ENCODE results near the gene WWC1.
"Not testable (repeated sequence)": the region's sequence is repeated elsewhere in the genome, so short reads cannot be mapped to it uniquely, and the experiment has no call there.

WWC1 gene

DNA sequence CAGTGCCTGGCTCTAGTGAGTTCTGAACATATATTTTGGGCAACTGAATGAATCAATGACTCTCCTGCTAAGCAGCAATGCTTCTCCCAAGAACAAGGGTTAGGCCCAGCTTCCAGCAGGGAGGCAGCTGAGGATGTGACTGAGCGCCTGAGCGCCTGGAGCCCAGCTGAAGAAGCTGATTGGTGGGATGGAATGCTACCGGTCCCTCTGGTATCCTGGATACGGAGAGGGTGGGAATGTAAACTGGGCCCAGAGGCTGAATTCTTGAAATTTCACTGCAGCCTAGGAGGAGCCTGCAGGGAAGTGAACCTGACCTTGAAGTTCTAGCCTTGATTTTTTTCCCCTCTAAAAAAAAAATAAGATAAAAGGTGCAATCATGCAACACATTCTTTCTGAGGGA is 43.2 kb downstream of the WWC1 start:
- no peak for DNase-seq (ENCODE audit: low read depth)

- no peak for DNase-seq (ENCODE audit: low read depth)
Observed at GRCh38 chr5:168337361-168337760, 45.9 kb downstream of the WWC1 start.

DNA sequence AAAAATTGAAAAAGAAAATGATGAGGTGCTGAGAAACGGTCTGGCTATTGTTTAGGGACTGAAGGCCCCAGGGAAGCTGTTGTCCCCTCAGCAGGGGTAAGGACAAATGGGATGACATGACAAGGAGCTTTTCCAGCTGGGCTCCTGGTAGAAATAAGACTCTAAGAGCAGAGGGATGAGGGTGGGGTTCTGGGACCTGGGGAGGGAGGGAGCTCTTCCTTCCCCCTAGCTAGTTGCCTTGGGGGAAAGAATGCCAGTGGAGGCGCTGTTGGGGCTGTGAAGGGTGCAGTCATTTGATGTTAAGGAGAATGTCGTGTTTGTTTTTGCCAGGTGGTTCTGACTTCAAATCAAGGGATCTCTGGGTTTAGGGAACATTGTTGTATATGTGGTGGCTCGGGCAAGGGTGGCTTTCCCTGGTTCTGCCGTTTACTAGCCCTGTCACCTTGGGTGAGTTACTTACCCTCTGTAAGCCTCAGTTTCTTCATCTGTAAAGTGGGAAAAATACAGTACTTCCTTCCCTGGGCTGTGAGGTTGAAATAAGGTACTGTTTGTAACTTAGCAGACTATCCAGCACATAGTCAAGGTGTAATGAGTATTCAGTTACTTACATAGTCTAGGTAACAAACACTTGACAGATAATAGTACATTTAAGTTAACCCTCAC is 47.8 kb downstream of the WWC1 start:
- no peak for DNase-seq (ENCODE audit: low read depth)

DNA sequence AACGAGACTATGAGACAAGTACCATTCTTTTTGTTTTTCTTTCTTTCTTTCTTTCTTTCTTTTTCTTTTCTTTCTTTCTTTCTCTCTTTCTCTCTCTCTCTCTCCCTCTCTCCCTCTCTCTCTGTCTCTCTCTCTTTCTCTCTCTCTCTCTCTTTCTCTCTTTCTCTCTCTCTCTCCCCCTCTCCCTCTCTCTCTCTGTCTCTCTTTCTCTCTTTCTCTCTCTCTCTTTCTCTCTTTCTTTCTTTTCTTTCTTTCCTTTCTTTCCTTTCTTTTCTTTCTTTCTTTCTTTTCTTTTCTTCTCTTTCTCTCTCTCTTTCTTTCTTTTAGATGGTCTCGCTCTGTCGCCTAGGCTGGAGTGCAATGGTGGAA is 48.3 kb downstream of the WWC1 start:
- DNase-seq (ENCODE audit: low read depth) = not testable (repeated sequence)

DNA sequence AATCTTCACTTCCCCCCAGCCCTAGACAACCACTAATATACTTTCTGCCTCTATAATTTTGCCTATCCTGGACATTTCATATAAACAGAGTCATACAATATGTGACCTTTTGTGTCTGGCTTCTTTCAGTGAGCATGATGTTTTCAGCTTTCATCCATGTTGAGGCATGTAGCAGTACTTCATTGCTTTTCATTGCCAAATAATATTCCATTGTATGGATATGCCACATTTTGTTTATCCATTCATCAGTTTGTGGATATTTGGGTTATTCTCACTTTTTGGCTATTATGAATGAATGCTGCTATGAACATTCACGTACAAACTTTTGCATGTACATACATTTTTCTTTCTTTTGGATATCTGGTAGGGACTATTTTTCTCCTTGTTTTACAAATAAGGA is 49.0 kb downstream of the WWC1 start:
- no peak for DNase-seq (ENCODE audit: low read depth)

DNA sequence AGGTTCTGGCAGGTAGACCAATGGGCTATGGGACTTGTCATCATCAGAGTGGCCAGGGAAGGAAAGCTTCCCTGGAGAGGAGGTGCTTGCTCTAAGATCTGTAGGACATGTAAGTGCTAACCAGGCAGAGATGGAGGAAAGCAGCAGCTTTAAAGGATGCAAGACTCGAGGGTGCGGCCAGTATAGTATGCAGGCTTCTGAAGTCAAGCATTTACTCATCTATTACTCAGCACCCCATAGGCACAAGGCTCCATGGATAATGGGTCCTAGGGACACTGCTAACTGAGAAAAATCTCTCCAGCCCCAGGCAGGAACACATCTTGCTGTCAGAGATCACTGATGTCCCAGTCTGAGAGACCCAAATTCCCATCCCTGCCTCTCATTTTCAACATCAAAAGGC is 49.7 kb downstream of the WWC1 start:
- DNase-seq (ENCODE audit: low read depth) = no peak

GRCh38 chr5:168342151-168342825 is 50.8 kb downstream of the WWC1 start:
- DNase-seq (ENCODE audit: low read depth) = no peak

- no peak for DNase-seq (ENCODE audit: low read depth)
Observed at GRCh38 chr5:168342985-168343384, 51.5 kb downstream of the WWC1 start.

- DNase-seq (ENCODE audit: low read depth) = no peak
Observed at GRCh38 chr5:168346417-168346816, 55.0 kb downstream of the WWC1 start.

DNA sequence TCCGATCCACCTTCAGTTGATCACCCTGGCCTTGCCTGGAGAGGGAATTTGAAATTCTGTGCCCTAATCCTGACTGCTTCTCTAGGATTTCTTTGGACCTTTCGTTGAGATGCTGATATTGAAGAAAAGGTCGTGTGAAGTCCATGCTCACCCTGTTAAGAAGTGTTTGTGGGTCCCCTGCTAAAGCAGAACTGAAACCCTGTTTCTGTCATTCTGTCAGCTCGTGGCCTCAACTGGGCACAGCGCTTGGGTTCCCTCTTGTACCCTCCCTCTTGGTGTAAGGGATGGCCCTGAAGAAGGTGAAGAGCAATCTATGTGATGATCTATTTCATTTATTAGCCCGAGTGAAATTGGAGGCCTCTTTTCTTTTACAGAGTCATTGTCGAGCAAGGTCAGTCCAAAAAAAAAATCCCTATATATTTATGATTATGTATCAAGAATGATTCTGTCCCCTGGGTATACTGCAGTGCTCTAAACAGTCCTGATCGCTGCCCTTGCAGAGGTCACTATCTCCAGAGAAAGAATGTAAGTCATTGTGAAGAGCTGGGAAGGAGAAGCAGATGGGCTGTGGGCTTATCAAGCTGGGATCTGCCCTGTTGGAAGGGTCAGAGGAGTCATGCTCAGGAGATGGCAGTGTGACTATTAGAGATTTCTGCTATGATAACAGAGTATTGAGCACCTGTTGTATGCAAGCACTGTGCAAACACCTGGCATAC is 56.1 kb downstream of the WWC1 start:
- no peak for DNase-seq (ENCODE audit: low read depth)

GRCh38 chr5:168348084-168348414 is 56.6 kb downstream of the WWC1 start:
- DNase-seq (ENCODE audit: low read depth) = no peak

- DNase-seq (ENCODE audit: low read depth) = no peak
Observed at GRCh38 chr5:168350315-168350714, 58.9 kb downstream of the WWC1 start.

DNA sequence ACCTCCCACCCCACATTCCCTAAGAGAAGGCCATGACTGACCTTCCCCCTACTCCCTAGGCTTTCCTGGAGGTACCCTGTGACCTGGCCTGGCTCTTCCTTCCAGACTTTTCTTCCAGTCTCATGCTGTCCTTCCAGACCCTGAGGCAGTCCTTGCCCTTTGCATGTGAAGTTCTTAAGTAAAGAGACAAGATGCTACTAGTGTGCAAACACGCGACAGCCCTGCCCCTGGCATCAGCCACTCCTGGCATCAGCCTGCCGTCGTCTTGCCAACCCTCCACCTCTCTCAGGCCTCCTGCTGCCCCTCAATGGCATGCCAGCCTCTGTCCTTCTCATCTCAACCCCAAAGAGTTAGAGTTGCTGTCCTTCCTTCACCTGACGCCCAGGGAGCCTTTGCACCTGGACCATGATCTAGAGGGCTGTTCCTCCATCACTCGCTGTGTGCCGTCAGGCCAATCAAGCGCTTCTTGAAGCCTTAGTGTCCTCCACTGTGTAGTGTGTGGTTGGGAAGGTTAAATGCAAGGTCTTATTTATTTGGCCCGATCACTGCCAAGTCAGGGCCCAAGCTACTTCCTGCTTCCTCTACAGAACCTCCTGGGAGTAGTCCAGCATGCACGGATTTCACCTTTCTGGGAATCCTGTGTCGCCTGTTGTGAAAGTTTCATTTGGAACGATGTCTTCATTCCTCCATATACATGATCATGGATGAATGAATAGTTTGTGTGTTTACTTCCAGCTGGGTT is 61.9 kb downstream of the WWC1 start:
- DNase-seq (ENCODE audit: low read depth) = no peak

- DNase-seq (ENCODE audit: low read depth) = no peak
Observed at GRCh38 chr5:168354397-168354796, 63.0 kb downstream of the WWC1 start.

GRCh38 chr5:168356171-168356570 is 64.7 kb downstream of the WWC1 start:
- no peak for DNase-seq (ENCODE audit: low read depth)

DNA sequence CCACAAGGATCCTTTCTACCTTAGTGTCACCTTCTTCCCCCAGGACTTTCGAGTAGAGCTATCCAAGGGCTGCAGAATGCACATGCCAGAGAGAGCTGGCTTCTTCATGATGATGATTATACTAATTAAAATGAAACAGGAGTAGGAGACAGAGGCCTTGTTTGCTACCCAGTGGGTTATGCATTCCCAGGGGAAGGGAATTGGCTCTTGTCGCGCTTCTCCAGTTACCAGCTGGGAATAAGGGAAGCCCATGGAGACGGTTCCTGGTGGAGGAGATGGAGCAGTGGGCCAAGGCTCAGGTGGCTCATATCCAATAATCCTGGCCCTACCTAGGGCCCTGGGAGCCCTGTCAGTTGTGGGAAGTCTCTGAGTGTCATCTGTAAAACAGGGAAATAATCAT is 65.1 kb downstream of the WWC1 start:
- DNase-seq (ENCODE audit: low read depth) = no peak

DNA sequence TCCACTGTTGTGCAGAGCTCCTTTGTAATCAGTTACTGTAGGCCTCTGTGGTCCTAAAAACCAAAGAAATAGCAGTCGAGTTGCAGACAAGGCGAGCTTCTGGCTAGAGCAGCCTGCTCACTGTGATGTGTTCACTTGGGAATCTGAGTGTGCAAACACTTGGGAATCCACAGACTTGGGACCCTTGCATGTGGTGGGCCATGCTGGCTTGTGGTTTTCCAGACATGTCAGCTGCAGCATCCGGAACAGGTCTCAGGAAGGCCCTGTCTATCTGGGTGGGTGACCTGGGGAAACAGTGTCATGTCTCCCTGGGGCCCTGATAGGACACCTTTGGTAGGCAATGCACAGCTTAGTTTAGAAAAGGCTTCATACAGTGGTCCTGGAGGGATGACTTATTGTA is 66.4 kb downstream of the WWC1 start:
- no peak for DNase-seq (ENCODE audit: low read depth)

- no peak for DNase-seq (ENCODE audit: low read depth)
Observed at GRCh38 chr5:168359820-168360460, 68.5 kb downstream of the WWC1 start.

DNA sequence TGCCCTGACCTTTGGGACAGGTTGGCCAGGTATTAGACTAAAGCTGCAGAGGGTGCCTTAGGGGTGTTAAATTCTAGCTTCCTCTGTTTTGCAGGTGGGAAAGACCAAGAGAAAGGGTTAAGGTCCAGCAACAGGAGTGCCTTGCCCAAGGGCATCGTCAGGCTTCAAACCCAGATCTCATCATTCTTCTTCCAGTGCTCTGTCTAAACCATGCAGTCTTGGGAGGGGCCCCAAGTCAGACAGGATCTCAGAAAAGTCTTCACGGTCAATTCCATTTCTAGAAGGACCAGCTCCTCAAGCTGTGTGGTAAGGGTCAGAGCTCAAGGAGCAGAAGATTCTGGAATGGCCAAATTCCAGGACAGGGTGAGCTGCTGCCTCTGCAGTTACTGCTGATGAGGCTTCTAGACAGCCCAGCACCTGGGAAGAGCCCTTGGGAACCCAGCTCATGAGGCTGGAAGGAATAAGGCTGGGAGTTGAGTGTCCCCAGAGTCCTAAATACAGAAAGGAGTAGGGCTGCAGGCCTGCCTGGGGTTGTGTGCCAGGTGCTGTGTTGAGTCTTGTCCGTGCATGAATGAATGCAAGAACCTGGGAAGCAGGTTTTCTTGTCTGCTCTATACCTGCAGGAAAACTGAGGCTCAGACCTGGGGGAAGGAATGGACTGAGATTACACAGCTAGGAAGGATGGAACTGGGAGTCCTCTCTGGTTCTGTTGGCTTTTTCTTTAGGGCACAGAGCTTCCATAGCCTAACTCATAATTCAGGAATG is 69.3 kb downstream of the WWC1 start:
- no peak for DNase-seq (ENCODE audit: low read depth)

DNA sequence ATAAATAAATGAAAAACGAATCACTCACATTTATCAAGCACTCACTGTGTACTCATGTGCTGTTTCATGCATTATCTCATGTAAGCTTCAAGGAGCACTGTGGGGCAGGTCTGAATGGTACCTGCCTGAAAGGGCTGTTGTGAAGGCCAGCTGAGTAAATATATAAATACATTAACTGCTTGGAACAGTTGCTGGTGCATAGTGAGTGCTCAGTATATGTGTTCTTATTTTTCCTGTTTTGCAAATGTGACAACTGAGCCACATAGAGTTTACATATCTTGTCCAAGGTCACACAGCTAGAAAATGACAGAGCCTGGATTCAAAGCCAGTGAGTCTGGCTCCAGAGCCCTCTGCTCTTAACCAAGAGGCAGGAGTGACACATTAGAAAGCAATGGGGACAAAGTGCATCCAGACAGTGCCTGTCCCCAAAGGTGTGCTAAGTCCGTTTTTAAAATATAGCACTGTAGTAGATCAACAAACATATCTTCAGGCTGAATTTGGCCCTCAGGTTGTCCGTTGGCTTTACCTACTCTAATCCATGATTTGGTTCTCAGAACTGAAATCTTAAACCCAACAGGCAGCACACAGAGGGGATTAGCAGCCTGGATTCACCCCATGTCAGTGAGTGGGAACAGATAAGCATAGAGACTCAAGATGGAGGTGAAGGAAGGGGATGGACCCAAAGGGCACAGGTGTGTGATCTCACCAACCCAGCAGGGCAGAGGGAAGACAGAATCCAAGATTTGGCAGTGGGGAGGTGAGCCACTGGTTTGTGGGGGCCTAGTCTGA is 70.8 kb downstream of the WWC1 start:
- no peak for DNase-seq (ENCODE audit: low read depth)

GRCh38 chr5:168364151-168364661 is 72.8 kb downstream of the WWC1 start:
- no peak for DNase-seq (ENCODE audit: low read depth)
